SHP77 (cell line): ENCODE measurements around the gene ZNF37A.
"Not testable (repeated sequence)": the region's sequence is repeated elsewhere in the genome, so short reads cannot be mapped to it uniquely, and the experiment has no call there.

Experiments
- DNase-seq, 2 experiments: peaks; one replicate each; lab custom pipeline; 2025; lab: John Stamatoyannopoulos, UW

ZNF37A gene

DNA sequence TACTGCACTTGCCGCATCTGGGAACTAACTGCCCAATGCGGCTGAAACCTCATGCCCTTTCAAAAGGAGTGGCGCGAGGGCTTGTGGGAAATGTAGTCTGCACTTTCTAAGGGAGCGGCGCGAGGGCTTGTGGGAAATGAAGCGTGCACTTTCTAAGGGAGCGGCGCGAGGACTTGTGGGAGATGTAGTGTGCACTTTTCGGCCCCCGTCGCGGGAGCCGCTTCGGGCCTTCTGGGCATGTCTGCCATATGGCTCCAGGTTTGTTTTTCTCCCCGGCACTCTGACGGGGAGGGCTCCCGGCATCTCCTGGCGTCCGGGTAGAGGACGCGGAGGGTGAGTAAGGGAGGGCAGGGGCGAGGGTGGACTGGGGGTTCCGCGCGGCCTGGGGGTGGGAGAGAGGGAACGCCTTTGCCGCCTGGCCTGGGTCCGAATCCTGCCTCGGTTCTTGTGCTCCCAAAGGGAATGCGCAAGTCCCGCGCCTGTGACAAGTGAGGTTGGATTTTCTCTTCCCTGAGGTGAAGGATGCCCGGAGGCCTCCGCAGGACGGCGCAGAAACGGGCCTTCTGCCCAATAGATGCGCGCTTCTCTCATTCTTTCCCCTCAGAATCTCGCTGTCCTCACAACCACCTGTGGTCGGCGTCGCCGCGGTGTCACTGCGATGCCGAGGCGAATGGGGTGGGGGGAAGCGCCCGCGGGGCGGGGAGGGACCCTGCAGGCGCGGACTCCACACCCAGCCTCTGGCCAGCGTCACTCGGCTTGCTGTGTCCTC lies at the start of gene ZNF37A:
Gene ZNF37A (plus strand): TSS at position 180 of the 769 bp plus-strand sequence. CDS start 2,281 bp downstream, outside the sequence.
- DNase-seq, result peak; percentile 81 to 89

DNA sequence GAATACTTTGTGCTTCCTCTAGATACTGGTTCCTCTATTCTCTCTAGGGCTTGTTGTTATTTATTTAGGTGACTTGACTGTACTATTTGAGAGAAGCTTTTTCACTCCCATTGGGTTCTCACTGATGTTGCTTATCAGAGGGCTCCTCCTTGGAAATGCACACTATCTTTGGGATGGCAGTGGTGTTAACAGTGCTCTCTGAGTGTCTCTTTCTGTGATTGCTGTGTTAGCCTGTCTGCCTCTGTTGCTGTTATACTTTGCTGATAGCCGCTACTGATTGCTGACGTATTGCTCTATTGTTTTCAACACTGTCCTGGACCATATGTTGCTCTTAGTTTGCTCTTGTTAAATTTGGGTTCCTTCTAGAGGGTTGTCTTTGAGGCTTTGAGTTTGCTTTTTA lies 49.0 kb upstream of the ZNF37A start:
- no peak for DNase-seq

DNA sequence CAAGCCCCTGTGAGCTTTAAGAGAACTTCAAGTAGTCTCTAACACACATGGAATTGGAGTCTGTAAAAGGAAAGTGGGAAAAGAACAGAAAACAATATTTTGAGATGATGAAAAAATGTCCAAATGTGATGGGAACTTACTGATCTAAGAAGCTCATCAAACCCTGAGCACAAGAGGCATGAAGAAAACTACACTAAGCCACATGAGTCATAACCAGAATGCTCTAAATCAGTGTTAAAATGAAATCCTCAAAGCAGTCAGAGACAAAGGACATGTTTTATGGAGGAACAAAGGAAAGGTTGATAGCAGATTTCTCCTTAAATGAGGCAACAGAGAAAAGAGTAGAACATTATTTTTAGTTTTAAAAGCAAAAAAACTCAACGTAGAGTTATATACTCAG lies 46.5 kb upstream of the ZNF37A start:
- no peak for DNase-seq

DNA sequence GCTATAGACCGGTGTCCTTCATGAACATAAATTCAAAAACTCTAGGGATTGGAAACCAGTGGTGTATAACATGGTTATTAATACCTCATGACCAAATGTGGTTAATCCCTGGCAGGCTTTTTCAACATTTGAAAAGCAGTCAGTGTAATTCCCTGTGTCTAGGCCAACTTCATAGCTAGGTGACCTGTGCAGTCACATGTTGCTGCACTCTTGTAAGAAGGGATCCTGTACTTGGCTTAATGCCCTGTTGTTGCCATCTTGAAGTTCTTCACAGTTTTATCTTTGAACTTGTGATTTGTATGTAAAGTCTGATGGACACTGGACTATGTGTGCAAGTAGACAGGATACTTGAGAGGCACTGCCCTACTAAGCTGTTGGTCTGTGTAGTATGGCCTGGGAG lies 43.9 kb upstream of the ZNF37A start:
- no peak for DNase-seq

DNA sequence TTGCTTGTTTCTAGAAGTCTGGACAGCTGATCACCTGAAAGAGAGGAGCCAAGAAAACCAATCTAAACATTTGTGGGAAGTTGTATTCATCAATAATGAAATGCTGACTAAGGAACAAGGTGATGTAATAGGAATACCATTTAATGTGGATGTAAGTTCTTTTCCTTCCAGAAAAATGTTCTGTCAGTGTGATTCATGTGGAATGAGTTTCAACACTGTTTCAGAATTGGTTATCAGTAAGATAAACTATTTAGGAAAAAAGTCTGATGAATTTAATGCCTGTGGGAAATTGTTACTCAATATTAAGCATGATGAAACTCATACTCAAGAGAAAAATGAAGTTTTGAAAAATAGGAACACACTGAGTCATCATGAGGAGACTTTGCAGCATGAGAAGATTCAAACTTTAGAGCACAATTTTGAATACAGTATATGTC lies 39.8 kb upstream of the ZNF37A start:
- DNase-seq, result no peak

DNA sequence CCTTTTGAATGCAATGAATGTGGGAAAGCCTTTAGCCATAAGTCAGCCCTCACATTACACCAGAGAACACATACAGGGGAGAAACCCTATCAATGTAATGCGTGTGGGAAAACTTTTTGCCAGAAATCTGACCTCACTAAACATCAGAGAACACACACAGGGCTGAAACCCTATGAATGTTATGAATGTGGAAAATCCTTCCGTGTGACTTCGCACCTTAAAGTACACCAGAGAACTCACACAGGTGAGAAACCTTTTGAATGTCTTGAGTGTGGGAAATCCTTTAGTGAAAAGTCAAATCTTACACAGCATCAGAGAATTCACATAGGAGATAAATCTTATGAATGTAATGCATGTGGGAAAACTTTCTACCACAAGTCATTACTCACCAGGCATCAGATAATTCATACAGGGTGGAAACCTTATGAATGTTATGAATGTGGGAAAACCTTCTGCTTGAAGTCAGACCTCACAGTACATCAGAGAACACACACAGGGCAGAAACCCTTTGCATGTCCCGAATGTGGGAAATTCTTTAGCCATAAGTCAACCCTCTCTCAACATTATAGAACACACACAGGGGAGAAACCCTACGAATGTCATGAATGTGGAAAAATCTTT lies 38.8 kb upstream of the ZNF37A start:
- not testable (repeated sequence) for DNase-seq

DNA sequence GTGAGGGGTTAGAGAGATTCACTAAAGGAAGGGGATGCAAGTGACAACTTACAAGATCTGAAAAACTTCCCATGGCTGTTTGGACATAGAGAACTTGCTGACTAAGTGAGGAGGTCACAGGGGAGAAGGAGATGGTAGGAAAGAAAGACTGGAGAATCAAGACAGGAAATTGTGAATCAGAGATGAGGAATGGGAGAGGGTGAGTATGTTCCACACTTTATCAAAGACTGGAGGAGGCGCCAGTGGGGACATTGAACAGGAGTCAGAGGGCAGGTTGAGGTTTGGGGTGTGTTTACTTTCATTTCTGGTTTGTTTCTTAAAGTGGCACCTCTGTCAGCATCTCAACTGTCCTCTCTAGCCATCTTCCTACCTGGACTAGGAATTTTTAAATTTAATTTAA lies 24.5 kb upstream of the ZNF37A start:
- not testable (repeated sequence) for DNase-seq

DNA sequence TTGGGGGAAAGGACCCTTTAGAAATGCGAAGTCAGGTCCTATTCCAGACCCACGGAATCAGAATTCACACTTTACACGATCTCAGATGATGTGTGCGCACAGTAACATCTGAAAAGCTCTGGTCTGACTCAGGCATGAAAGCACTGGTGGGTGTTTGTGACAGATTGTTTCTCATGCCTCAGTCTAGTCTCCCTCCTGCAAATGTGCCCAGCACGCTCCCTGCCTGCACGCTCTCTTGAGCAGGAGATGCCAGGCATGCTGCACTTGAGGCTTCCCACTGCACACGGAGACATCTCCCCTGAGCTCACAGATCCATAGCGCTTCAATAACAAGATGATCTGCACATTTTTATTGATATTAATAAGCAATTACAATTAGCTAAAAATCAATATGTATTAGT lies 23.6 kb upstream of the ZNF37A start:
- no peak for DNase-seq

DNA sequence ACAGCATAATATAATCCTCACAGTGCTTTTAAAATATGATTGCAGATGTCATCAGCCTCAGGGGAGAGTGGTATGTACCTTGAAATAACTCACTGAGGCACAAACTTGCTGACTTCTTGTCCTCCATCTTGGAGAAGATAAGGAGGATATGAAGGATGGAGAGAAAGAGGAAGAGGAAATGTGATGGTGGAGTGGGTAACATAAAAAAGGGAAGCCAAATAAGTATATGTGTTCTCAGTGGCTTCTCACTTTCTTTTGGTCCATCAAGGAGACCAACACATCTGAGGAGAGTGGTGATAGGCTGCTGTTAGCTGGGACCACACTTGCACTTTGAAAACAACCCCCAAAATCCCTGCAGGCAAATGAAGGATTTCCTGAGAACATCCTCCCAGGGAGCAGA lies 21.6 kb upstream of the ZNF37A start:
- DNase-seq, result no peak

DNA sequence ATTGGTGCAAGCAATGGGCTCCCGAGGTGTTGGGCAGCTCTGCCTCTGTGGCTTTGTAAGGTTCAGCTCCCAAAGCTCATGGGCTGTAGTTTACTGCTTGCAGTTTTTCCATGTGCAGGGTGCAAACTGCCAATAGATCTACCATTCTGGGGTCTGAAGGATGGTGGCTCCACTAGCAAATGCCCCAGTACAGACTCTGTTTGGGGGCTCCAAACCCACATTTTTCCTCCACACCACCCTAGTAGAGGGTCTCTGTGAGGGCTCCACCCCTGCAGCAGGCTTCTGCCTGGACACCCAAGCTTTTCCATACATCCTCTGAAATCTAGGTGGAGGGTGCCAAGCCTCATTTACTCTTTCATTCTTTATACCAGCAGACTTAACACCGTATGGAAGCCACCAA lies 17.4 kb upstream of the ZNF37A start:
- no peak for DNase-seq

DNA sequence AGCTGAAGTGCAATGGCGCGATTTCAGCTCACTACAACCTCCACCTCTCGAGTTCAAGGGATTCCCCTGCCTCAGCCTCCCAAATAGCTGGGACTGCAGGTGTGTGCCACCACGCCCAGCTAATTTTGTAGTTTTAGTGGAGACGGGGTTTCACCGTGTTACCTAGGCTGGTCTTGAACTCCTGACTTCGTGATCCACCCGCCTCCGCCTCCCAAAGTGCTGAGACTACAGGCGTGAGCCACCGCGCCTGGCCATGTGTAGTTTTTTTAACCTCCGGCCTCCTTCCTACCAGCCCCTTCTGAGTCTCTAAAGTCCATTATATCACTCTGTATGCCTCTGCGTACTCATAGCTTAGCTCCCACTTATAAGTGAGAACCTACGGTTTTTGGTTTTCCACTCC lies 819 bp upstream of the ZNF37A start:
- DNase-seq, result not testable (repeated sequence)

DNA sequence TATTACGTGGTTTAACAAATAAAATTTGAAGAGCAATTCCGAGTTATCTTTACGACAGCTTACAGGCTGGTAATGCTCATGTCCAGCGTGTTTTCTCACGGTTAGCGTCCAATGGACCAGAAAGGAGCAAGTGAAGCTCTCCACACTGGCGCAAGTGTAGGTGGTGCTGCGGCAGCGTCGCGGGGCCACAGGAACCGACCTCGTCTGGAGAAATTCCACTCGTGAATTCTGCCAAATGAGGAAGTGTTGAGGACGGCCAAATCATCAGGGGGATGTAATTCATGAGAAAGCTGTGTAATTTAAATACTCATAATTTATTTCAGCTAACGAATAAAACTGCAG lies 350 bp upstream of the ZNF37A start:
- no peak for DNase-seq

DNA sequence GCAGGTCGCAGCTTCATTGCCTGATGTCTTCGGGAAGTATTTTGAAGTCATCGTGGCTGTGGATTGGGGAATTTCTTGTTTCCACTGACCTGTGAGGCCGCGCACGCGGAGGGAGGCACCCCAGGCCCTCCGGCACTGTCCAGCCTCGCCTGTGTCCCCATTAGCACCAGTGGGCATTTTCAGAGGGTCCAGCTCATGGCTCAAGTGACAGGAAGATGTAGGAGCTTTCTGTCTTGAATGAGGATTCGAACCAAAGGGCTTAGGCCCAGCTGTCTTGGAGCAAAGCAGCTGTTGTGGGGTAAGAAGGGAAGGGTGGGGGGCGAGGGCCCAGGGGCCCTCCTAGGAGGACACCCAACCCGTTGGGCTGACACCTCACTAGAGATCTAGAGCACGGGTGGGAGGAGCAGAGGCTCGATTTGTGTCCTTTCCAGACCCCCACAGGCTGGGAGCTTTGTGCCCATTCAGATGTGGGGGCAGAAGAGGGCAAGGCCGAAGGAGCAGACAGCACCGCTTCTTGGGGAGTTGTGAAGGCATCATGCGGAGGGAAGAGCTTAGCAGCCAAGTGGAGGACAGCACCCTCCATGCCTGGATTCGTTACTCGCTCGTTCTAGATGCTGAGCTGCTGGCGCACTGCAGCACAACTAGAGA lies 914 bp downstream of the ZNF37A start:
- no peak for DNase-seq

DNA sequence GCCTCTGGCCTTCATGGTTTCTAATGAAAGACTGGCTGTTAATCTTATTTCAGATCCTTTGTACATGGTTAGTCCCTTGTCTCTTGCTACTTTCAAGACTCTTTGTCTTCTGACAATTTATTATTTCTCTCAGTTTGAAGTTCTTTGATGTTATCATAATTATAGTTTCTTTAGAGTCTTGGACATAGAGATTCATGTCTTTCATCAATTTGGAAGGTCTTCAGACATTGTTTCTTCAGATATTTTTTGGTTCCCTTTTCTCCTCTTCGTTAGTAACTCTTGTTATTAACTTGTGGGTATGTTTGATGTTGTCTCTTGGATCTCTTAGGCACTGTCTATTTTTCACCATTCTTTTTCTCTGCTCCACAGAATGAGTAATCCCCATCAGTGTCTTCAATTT lies 8.7 kb downstream of the ZNF37A start:
- no peak for DNase-seq

DNA sequence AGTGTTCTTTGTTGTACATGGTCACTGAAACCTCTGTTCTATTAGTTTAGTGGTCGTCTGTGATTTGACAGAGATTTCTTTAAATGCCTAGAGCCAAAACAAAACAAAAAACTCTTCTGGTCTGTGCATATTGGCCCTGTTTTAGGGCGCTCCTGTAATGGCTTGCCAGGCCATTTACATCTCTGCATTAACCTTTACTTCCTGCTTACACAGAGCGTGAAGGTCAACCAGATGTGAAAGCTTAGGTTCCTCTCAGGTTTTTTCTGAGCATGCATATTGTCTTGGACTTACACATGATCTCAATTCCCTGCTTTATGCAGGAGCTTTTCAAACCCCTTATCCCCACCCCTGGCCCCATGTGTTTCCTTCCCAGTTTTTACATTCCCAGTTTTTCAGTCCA lies 9.6 kb downstream of the ZNF37A start:
- no peak for DNase-seq

DNA sequence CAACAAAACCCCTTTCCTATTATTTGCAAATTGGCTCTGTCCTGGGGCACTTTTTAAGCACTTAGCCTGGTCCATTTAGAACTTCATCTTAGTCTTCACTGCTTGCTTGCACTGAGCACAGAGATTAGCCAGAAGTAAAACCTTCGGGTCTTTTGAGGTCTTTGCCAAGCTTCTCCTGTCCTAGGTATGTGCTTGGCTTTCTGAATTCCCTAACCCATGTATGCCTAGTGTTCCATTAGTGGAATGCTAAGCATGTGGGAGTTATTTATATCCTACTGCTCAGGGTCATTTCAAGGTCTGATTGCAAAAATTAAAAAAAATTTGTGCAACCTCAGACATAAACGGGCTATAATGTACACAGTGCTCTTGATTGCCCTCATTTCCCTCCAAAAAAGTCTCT lies 18.0 kb downstream of the ZNF37A start:
- no peak for DNase-seq

DNA sequence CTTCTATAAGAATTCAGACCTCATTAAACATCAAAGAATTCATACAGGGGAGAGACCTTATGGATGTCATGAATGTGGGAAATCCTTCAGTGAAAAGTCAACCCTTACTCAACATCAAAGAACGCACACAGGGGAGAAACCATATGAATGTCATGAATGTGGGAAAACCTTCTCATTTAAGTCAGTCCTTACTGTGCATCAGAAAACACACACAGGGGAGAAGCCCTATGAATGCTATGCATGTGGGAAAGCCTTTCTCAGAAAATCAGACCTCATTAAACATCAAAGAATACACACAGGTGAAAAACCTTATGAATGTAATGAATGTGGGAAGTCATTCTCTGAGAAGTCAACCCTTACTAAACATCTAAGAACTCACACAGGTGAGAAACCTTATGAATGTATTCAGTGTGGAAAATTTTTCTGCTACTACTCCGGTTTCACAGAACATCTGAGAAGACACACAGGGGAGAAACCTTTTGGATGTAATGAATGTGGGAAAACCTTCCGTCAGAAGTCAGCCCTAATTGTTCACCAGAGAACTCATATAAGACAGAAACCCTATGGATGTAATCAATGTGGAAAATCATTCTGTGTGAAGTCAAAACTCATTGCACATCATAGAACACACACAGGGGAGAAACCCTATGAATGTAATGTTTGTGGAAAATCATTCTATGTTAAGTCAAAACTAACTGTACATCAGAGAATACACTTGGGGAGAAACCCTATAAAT lies 24.1 kb downstream of the ZNF37A start:
- no peak for DNase-seq

DNA sequence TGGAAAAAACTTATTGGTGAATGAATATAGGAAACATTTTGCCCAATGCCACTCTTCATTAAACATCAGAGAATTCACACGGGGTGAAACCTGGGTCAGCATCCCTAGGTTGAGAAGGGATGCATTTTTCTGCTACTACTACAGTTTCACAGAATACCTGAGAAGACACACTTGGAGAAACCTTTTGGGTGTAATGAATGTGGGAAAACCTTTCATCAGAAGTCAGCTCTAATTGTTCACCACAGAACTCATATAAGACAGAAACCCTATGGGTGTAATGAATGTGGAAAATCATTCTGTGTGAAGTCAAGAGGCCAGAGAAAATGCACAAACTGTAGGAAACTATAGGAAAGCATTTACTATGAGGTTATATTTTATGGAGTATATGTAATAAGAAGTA lies 24.9 kb downstream of the ZNF37A start:
- DNase-seq, result no peak

DNA sequence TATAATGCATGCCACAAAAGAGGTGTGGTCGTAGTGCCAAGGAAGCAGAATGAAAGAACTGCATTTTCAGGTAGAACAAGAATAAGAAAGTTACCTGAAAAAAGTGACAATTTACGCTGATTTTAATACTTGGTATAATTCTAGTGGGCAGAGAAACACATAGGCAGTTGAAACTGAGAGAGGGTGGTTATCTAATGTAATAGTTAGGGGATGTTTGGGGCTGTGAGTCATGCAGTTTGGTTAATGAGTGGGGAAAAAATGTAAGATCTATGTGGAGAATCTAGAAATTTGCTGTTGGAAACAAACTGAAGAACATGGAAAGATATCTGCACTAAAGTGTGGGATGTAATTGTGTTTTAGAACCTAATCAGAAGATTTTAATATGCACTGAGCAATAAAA lies 33.7 kb downstream of the ZNF37A start:
- DNase-seq, result no peak

DNA sequence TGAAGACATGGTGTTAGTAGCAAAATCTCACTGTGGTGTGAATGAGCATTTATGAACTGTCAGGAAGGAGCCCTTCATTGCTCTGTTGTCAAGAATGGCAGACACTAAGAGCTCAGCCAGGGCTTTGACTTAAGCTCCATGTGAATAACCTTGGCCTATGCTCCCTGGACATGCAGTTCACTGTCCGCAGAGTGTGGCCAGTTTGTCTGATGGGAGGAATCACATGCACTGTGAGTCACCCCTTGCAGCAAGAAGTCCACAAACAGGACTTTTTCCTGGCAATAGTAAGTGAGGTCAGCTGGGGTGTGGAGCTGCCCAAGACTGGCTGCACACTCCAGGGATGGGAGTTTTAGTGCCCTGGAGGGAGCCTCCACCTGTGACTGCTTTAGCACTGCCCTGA lies 49.5 kb downstream of the ZNF37A start:
- no peak for DNase-seq

DNA sequence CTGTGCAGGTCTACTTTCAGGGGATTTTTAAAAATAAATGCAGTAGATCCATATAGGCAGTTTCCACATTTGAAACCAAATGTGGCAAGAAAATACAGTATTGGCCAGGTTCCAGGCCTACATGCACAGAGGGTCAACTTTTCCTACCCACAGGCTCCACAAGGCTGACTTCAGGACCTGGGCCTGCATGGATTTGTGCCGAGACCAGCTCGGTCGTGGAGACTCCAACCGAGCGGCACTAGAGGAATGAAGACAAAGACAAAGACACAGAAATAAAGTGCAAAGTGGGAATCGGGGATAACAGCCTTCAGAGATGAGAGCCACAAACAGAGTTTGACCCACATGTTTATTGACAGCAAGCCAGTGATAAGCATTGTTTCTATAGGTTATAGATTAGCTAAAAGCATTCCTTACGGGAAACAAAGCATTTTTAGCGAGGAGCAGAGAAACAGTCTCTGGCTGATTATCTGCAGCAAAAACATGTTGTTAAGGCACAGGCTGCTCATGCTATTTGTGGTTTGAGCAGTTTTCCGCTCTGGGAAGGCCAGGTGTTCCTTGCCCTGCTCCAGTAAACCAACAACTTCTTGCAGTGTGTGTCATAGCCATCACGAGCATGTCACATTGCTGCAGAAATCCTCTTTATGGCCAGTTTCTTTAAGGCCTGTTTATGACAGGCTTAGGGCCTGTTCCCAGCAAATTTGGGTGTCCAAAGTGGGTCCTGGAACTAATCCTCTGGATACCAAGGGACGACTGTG lies 52.6 kb downstream of the ZNF37A start:
- no peak for DNase-seq

DNA sequence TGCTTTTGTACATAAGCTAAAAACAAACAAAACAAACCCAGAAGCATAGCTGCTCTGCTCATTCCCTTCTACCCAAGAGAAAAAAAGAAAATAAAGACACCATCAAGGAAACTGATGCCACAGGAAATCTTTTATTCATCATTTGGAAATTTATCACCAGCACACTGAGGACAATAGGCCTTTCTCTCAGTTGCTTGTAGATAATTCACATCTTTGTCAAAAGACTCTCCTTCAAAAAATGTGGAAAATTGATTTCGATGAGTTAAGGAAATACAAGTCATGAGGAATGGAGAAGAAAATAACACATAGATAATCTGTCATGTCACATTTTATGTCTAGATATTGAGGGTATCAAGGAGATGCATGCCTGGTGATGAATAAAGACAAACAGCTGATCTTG lies 53.5 kb downstream of the ZNF37A start:
- no peak for DNase-seq
